ENCODE data around the gene RRP1B.
A peak's percentile ranks its signal among the peaks of the same experiment; 100 is the strongest.

RRP1B gene

GRCh38 chr21:43717967-43718871, 58.9 kb downstream of the RRP1B start:
- no peak for TF ChIP-seq CTCF (IDR thresholded peaks at IDR 0.05; ENCODE audit: poor library complexity, severe bottlenecking)

GRCh38 chr21:43718872-43719747, 59.8 kb downstream of the RRP1B start, which contains the start of gene PDXK:
TSS of gene PDXK (plus strand) at chr21:43719129. CDS start at chr21:43719295, 166 bp downstream.
- ATAC-seq (ENCODE audit: low read depth) (peak; percentile 70), DNase-seq (ENCODE audit: low spot score) (peak; percentile 76)
- H3K27ac ChIP-seq (ENCODE audit: poor library complexity, severe bottlenecking), result peak within 1 kb of the TSS; percentile 96
- no peaks in the 10 kb centered on the region for H3K27me3 ChIP-seq (ENCODE audit: insufficient read depth, poor library complexity, severe bottlenecking)
- H3K4me3 ChIP-seq (ENCODE audit: severe bottlenecking), result peak within 1 kb of the TSS; percentile 99
- peaks cover 29% of the 10 kb centered on the region for H3K36me3 ChIP-seq (ENCODE audit: low read depth)
- peaks cover 16% of the 10 kb centered on the region for H3K4me1 ChIP-seq (ENCODE audit: insufficient read depth, poor library complexity, severe bottlenecking)
- H3K9me3 ChIP-seq (ENCODE audit: severe bottlenecking), result no peaks in the 10 kb centered on the region
- TF ChIP-seq CTCF (IDR thresholded peaks at IDR 0.05; ENCODE audit: poor library complexity, severe bottlenecking), result peak; percentile 52

More at GRCh38 chr21:43717967-43718871, 58.9 kb downstream of the RRP1B start:
- peaks cover 17% of the 10 kb centered on the region for H3K4me1 ChIP-seq (ENCODE audit: insufficient read depth, poor library complexity, severe bottlenecking)
- H3K9me3 ChIP-seq (ENCODE audit: severe bottlenecking), result no peaks in the 10 kb centered on the region
- ATAC-seq (ENCODE audit: low read depth) (no peak), DNase-seq (ENCODE audit: low spot score) (no peak)
- peaks cover 22% of the 10 kb centered on the region for H3K36me3 ChIP-seq (ENCODE audit: low read depth)
- peak overlapping the region; percentile 96 for H3K27ac ChIP-seq (ENCODE audit: poor library complexity, severe bottlenecking)
- H3K27me3 ChIP-seq (ENCODE audit: insufficient read depth, poor library complexity, severe bottlenecking), result no peaks in the 10 kb centered on the region
- H3K4me3 ChIP-seq (ENCODE audit: severe bottlenecking), result peak overlapping the region; percentile 99

GRCh38 chr21:43719748-43720538, 60.6 kb downstream of the RRP1B start:
- Histone ChIP-seq H3K4me1 (ENCODE audit: insufficient read depth, poor library complexity, severe bottlenecking) (peaks cover 24% of the 10 kb centered on the region), H3K27me3 (ENCODE audit: insufficient read depth, poor library complexity, severe bottlenecking) (no peaks in the 10 kb centered on the region), H3K9me3 (ENCODE audit: severe bottlenecking) (no peaks in the 10 kb centered on the region), H3K36me3 (ENCODE audit: low read depth) (peaks cover 35% of the 10 kb centered on the region), H3K4me3 (ENCODE audit: severe bottlenecking) (peak overlapping the region; percentile 99), H3K27ac (ENCODE audit: poor library complexity, severe bottlenecking) (peak overlapping the region; percentile 96)
- DNase-seq (ENCODE audit: low spot score) (no peak), ATAC-seq (ENCODE audit: low read depth) (no peak)
- no peak for TF ChIP-seq CTCF (IDR thresholded peaks at IDR 0.05; ENCODE audit: poor library complexity, severe bottlenecking)

- peak overlapping the region; percentile 99 for H3K4me3 ChIP-seq (ENCODE audit: severe bottlenecking)
- H3K27ac ChIP-seq (ENCODE audit: poor library complexity, severe bottlenecking), result peak overlapping the region; percentile 96
- H3K36me3 ChIP-seq (ENCODE audit: low read depth), result peaks cover 40% of the 10 kb centered on the region
- no peak for DNase-seq (ENCODE audit: low spot score)
- no peaks in the 10 kb centered on the region for H3K27me3 ChIP-seq (ENCODE audit: insufficient read depth, poor library complexity, severe bottlenecking)
- no peak for ATAC-seq (ENCODE audit: low read depth)
- peaks cover 31% of the 10 kb centered on the region for H3K4me1 ChIP-seq (ENCODE audit: insufficient read depth, poor library complexity, severe bottlenecking)
- no peaks in the 10 kb centered on the region for H3K9me3 ChIP-seq (ENCODE audit: severe bottlenecking)
- no peak for TF ChIP-seq CTCF (IDR thresholded peaks at IDR 0.05; ENCODE audit: poor library complexity, severe bottlenecking)
Measured at GRCh38 chr21:43720539-43721166, 61.3 kb downstream of the RRP1B start.

All from RWPE2 (cell line).